Hepatic stellate cell (primary cell): ENCODE data around the gene ADCY4.
"Not testable (repeated sequence)": the region's sequence is repeated elsewhere in the genome, so short reads cannot be mapped to it uniquely, and the experiment has no call there.

Experiments
- DNase-seq: peaks from one replicate; pipeline ENCODE4 v3.0.0; 2011; ENCODE audit warnings: low spot score

The ADCY4 gene

GRCh38 chr14:24366721-24367513 lies 32.0 kb upstream of the ADCY4 start:
- DNase-seq, result peak; percentile 84

GRCh38 chr14:24366413-24366720 lies 31.5 kb upstream of the ADCY4 start:
- DNase-seq, result no peak

- peak; percentile 62 for DNase-seq
These were observed 30.9 kb upstream of the ADCY4 start for GRCh38 chr14:24365600-24366412.

GRCh38 chr14:24364841-24365240 lies 30.0 kb upstream of the ADCY4 start:
- DNase-seq, result no peak

GRCh38 chr14:24363401-24363800 lies 28.5 kb upstream of the ADCY4 start:
- DNase-seq, result no peak

- DNase-seq, result no peak
These were observed 27.5 kb upstream of the ADCY4 start for GRCh38 chr14:24362241-24362960.

- DNase-seq, result no peak
These were observed 26.5 kb upstream of the ADCY4 start for GRCh38 chr14:24361326-24361725.

- no peak for DNase-seq
These were observed 25.4 kb upstream of the ADCY4 start for GRCh38 chr14:24360281-24360680.

GRCh38 chr14:24356208-24356607 lies 21.3 kb upstream of the ADCY4 start:
- no peak for DNase-seq

- DNase-seq, result no peak
These were observed 20.1 kb upstream of the ADCY4 start for GRCh38 chr14:24355009-24355408.

GRCh38 chr14:24354482-24354825 lies 19.6 kb upstream of the ADCY4 start:
- DNase-seq, result not testable (repeated sequence)

- no peak for DNase-seq
These were observed 18.9 kb upstream of the ADCY4 start for GRCh38 chr14:24353559-24354481.

- DNase-seq, result peak; percentile 31
These were observed 16.6 kb upstream of the ADCY4 start for GRCh38 chr14:24351517-24351916.

GRCh38 chr14:24349742-24350141 lies 14.9 kb upstream of the ADCY4 start:
- DNase-seq, result no peak

- DNase-seq, result no peak
These were observed 13.3 kb upstream of the ADCY4 start for GRCh38 chr14:24348186-24348585.

GRCh38 chr14:24347134-24347533 lies 12.3 kb upstream of the ADCY4 start:
- no peak for DNase-seq

- no peak for DNase-seq
These were observed 9.2 kb upstream of the ADCY4 start for GRCh38 chr14:24343795-24344660.

- no peak for DNase-seq
These were observed 8.0 kb upstream of the ADCY4 start for GRCh38 chr14:24342889-24343288.

- DNase-seq, result no peak
These were observed 5.7 kb upstream of the ADCY4 start for GRCh38 chr14:24340606-24341005.

- no peak for DNase-seq
These were observed 4.6 kb upstream of the ADCY4 start, which contains the start of gene RIPK3 for GRCh38 chr14:24339284-24340151. TSS of gene RIPK3 (minus strand) at chr14:24339991. CDS start at chr14:24339826, 165 bp downstream.
